ENCODE data around the gene RASGRF2.

RASGRF2 gene

GRCh38 chr5:80953587-80953986 is 6.6 kb upstream of the RASGRF2 start:
- no peak for DNase-seq

DNA sequence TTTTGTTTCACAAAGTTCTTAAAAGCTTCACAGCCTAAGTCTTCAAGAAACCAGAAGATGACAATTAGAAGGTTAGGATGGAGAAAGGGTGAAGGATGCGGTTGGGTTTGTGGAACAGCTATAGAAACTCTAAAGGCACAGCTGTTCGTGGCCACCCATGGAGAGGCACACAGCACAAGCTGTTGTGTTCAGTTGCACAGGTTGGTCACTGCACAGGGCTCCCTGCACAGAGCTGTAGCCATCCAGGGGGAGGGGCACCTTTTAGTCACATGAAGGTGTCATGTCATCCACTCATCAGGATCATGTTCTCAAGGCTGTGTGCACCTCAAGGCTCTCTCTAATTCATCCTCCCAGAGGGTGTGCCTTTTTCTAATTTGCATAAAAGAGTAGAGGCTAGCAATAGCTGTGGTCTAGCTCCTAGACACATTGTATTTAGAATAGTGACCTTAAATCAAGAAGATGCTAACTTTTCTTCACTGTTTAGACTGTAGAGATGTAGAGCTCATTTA is 5.0 kb upstream of the RASGRF2 start:
- no peak for DNase-seq

- DNase-seq: no peak
Observed at GRCh38 chr5:80956272-80956671, 3.9 kb upstream of the RASGRF2 start.

DNA sequence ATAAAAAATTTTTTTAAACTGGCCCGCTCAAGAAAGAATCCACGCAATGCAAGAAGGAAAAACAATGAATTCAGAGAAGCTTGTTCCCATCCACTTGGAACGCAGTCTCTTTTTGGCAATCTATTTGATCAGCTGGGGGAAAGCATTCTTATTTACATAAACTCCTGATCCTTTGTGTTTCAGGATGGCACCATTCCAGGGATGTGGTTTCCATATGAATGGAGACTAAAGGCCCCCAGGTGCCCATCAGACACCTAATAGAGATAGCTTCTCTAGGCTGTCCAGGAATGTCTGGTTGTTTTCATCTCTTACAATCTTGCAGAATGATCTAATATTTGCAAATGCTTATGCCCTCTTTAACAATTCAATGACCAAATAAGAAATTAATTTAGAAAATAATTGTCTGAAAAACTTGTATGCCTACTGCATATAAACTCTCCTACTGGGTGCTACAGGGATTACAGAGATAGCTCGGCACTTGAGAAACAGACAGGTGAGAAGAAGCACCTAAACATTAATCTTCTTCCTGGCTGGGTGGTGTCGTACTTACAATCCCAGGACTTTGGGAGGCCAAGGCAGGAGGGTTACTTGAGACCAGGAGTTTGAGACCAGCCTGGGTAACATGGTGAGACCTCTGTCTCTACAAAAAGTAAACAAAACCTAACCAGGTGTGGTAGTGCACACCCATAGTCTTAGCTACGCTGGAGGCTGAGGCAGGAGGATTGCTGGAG is 3.0 kb upstream of the RASGRF2 start:
- DNase-seq: no peak

DNA sequence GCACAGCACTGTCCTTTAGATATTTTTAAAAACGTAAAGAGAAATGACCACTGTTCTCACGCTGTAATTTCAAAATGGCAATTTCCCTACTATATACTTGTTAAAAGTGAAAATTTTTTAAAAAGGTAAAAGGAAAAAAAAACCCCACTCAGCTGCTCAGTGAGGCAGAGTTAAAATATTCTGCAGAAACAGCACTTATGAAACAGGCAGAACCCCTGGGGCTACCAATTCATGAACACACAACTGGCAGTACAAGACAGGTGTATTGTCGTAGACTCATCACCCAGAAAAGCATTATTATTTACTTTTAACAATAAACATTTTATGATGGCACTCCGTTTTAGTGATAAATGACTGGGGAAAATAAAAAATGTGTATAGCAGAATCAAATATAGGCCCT is 1.5 kb upstream of the RASGRF2 start:
- DNase-seq: no peak

DNA sequence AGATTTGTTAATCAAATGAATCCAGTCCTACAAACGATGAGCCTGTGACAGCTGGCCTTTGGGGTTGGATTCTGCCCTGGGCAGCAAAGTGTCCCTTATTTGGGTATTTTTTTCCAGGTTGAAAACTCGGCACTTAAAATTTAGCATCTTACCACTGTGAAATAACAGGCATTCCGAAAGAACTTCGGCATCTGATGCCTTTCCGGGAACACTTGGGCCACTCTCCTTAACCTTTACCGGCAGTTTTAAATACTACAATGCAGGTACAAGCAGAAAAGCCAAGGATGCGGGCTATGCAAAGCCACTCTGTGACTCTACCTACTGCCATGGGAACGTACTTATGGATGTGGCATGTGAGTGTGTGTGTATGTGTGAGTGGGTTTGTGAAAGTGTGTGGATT is 1.0 kb upstream of the RASGRF2 start:
- DNase-seq: no peak

- DNase-seq: peak; percentile 62
Observed at GRCh38 chr5:80960531-80961375, 590 bp downstream of the RASGRF2 start.

GRCh38 chr5:80961376-80962281 is 1.5 kb downstream of the RASGRF2 start:
- DNase-seq: peak; percentile 70

GRCh38 chr5:80962630-80963520 is 2.7 kb downstream of the RASGRF2 start:
- DNase-seq: no peak

GRCh38 chr5:80963521-80963895 is 3.3 kb downstream of the RASGRF2 start:
- DNase-seq: no peak

DNA sequence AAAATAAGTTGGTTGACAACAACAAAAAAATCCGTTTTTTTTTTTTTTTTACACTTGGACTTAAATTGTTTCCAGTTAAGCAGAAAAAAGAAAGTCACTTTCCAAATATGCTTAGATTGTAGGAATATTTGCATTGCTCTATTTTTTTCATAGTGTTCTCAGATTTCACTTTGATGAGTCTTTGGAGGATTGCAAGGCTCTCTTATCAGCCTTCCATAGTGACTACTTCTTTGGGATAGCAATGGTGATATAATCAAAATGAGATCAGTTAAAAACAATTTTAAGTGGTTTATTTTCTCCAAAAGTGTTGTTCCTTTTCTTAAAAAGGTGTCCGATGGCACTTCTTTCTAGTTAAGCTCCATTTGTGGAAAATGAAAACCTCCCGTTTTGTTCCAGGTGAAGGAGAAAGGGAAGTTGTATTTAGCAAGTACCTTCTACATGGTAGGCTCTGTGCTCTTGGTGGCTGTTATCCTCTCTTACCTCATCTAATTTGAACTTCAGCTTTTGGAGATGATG is 3.9 kb downstream of the RASGRF2 start:
- no peak for DNase-seq

DNA sequence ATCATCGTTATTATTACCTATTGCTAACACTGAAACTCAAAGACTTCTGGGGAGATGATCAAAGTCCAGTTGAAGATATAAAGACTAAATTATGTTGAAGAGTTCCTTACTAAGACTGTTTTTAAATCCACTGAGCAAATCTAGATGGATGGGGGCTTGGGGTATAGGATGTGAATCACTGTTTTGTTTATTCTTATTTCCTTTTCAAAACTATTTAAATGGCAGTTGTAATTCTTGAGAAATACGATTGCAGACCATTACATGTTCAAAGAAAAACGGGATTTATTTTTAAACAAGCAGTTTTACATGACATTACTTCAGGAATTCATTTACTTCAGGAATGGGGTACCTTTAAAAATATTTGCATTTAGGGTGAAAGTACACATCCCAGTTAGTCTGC is 4.3 kb downstream of the RASGRF2 start:
- no peak for DNase-seq

DNA sequence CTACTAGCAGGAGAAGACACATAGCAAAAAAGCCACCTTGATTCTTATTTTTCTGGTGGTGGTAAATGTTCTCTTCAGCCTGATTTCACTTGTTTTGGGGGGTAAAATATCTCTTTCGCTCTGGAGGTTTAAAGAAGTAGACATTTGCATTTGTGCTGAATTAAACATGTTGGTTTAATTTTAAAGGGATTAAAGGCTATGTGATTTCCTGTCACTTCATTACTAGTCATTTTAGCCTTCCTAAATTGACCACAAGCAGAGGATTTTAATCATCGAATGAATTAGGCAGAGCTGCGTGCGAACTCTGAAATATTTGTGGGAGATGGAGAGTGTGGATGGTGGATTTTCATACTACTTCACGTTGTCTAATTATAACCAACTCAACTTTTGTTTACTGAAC is 4.8 kb downstream of the RASGRF2 start:
- peak; percentile 20 for DNase-seq

DNA sequence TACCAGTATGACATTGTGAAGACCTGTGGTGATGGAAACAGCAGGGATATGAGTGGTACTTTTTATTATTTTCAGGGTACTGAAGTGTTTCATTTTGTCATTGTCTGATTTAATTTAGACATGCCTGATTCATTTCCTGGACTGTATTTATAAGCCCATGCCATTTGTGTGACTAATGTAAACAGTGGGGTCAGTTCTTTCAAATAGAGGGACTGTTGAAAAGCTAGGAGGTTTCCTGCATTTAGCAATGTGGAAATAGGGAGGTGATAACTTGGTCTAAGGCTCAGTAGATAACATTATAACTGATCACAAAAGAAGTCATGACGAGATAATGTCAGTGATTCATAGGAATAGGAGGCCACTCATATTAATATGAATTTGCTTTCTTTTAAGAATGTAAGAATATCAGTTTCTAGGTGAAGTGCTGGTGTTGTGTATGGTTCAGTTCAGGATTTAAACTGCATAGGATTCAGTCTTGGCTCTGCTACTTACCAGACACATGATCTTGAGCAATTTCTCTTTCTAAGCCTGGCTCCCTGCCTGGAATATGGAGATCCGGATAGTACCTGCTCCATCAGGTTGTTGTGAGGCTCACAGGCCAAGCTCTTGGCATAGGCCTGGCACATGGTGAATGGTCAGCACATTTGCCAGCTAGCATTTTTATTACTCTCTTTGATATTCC is 7.5 kb downstream of the RASGRF2 start:
- no peak for DNase-seq

DNA sequence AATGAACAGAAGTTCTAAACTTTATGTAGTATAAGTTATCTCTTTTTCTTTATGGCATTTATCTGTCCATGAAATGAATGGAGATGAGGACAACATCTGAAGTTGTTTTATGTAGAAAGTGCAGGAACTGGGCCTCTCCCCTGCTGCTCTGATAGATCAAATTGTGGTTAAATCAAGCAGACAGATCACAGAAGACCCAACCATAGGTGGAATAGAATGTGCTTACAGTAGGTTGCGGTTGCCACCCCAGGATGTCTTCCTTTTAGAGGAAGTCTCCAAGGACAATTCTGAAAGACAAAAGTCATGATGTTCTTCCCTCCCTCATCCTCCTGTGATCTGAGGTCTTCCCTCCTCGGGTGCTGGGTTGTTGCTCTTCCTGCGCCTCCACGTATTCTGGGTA is 12.9 kb downstream of the RASGRF2 start:
- no peak for DNase-seq

- DNase-seq: no peak
Observed at GRCh38 chr5:80975065-80975464, 14.9 kb downstream of the RASGRF2 start.

DNA sequence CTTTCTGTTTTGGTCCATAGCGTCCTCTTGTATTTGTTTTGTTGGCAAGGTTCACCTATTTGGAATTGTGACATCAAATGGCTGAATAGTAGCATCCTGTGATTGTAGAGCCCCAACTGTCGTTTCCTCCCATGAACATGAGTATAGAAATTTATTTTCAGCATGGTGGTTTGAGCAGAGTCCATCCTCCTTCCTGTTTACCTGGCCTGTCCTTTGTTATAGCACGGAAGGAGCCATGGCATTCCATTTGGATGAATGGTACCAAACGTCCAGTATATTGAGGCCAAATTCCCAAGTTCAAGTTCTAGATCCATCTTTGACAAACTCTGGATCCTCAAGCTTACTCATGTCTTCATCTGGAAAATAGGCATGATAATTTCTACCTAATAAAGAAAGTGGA is 16.8 kb downstream of the RASGRF2 start:
- no peak for DNase-seq

- DNase-seq: no peak
Observed at GRCh38 chr5:80977764-80978163, 17.6 kb downstream of the RASGRF2 start.

DNA sequence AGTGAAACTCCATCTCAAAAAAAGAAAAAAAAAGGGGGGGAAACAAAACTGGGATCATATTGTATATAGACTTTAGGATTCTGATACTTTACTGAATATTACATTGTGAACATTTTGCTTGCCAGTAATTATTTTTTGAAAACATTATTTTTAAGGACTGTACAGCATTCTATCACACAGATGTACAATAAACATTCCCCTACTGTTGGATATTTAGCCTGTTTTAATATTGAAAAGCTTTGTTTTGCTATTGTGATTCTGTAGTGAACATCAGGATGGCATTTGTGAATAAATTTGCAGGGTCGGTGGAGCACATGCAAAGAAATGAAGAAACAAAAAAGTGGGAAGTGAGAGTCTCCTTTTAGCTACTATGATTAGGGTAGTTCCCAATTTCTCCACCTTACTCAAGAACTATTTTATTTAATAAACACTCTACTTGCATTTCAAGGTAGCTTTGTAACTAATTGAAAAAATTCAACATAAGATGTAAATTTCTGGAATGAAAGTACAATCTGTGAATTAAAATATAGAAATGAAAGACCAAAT is 18.7 kb downstream of the RASGRF2 start:
- no peak for DNase-seq

DNA sequence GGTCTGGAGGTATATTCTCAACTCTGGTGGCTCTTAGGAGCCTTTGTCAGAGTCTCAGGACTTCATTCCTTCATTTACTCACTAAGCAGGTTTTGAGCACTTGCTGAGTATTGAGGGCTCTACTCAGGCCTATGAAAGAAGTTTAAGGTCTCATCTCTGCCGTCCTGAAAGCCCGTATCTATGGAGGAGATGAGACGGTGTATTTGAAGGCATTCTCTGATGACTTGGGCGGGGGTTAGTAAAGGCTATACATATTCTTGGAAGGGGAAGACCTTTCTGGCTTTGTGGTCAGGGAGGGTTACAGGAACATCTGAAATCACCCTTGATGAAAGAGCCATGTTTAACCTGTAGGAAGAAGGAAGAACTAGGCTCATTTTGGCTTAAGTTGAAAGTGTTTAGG is 21.9 kb downstream of the RASGRF2 start:
- no peak for DNase-seq
